Left lobe of liver (tissue), 1 donor: Measurements from ENCODE around the gene BUD13. TPM values are rescaled to one million over a fixed set of nuclear protein-coding genes. Genes with fewer than 3 reads are reported as not detected.

ENCODE experiments used
- total RNA-seq: library from RNA; stranded (reverse); gene quantifications from one replicate; pipeline ENCODE4 v1.2.1, GENCODE V29; 2021
- donor health status: DM: no; HTN: yes; CAD: no.

The BUD13 gene
- total RNA-seq, 1 donor from 2014 or later, result 4.7 TPM

Other genes starting within 250 kb of the BUD13 start
- 53.4 TPM for gene ZPR1, start 15.0 kb upstream of the BUD13 start, total RNA-seq
- 757 TPM for gene APOA5, start 18.9 kb upstream of the BUD13 start, total RNA-seq
- gene APOA4, start 50.3 kb upstream of the BUD13 start, total RNA-seq, result 102 TPM
- 11,492 TPM for gene APOC3, start 56.9 kb upstream of the BUD13 start, total RNA-seq
- 9,787 TPM for gene APOA1, start 64.6 kb upstream of the BUD13 start, total RNA-seq